OCI-LY7 (cell line): Measurements from ENCODE around the gene MIEF2.

Source experiments
- EZH2phosphoT487 ChIP-seq: fragments of 200-600 bp; sonication (generic); IDR thresholded peaks from 2 replicates; pipeline ENCODE4 v1.6.1; 2018; ENCODE audit warnings: low read depth, borderline replicate concordance, mild to moderate bottlenecking, mixed run types, antibody characterized with exemption, low read length, moderate library complexity, mixed read lengths
- TF ChIP-seq, protein P1 (sequence below): fragments of 200-600 bp; sonication (generic); conservative IDR thresholded peaks from 2 replicates; pipeline ENCODE4 v1.5.1; 2014; ENCODE audit warnings: mild to moderate bottlenecking, antibody characterized with exemption, low read length, moderate library complexity, mixed read lengths

DNA sequence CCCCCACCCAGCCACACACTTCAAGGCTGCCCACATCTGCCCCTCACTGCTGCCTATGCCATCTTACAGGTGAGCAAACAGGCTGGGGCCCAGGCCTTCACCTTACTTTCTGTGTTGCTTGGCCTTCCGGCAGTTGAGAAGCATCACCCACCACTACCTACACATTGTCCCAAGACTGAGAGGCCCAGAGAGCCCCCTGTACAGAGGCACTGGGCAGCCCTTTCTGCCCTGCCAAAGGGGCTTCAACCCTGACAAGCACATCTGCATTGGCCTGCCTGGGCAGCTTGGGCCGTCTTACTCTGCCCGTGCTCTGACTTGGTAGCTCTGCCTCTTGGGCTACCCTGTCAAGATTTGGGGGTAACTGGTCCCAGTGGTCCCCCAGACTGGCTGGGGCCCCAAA is 1.2 kb downstream of the MIEF2 start:
- TF ChIP-seq, protein P1, sequence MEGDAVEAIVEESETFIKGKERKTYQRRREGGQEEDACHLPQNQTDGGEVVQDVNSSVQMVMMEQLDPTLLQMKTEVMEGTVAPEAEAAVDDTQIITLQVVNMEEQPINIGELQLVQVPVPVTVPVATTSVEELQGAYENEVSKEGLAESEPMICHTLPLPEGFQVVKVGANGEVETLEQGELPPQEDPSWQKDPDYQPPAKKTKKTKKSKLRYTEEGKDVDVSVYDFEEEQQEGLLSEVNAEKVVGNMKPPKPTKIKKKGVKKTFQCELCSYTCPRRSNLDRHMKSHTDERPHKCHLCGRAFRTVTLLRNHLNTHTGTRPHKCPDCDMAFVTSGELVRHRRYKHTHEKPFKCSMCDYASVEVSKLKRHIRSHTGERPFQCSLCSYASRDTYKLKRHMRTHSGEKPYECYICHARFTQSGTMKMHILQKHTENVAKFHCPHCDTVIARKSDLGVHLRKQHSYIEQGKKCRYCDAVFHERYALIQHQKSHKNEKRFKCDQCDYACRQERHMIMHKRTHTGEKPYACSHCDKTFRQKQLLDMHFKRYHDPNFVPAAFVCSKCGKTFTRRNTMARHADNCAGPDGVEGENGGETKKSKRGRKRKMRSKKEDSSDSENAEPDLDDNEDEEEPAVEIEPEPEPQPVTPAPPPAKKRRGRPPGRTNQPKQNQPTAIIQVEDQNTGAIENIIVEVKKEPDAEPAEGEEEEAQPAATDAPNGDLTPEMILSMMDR: no peak
- no peak for TF ChIP-seq EZH2phosphoT487
